CD4-positive, alpha-beta T cell (primary cell): Measurements from ENCODE around the gene RUNX3. TPM values are rescaled to one million over a fixed set of nuclear protein-coding genes. Genes with fewer than 3 reads are reported as not detected.
A peak's percentile ranks its signal among the peaks of the same experiment; 100 is the strongest.

Source experiments
- ATAC-seq: fragments of 200-7000 bp; cut with Tn5 transposase; one replicate; pipeline ENCODE4 v1.10.0; 2022; ENCODE audit warnings: mild to moderate bottlenecking; ENCODE audit not compliant: poor library complexity
- CTCF ChIA-PET: fragments of 350-600 bp; sonication (Branson Sonifier 250); formaldehyde crosslinking; loops from one replicate; lab custom pipeline; 2021; ENCODE audit warnings: antibody characterized with exemption, inconsistent platforms; lab: Charles Lee
- POLR2A ChIA-PET: fragments of 350-600 bp; sonication (Branson Sonifier 250); formaldehyde crosslinking; loops from one replicate; lab custom pipeline; 2021; ENCODE audit warnings: antibody characterized with exemption, inconsistent platforms; lab: Charles Lee
- DNase-seq, 14 experiments: peaks; one replicate each; pipeline ENCODE4 v3.0.0-alpha.2; 2013 to 2020; ENCODE audit warnings: mixed read lengths in 2 of 14
- H3K27ac ChIP-seq, 2 donors: one replicate each; pipeline versions ENCODE4 v1.5.1 to v1.7.0; 2013; ENCODE audit warnings: low read length in 2 of 2, low read depth in 1 of 2, mild to moderate bottlenecking in 1 of 2
- H3K27me3 ChIP-seq, 2 experiments: 1 replicate in 1 of 2; 2 replicates in 1 of 2; pipeline versions ENCODE4 v1.6.1 to v1.7.0; 2013; ENCODE audit warnings: low read length in 2 of 2, control low read depth in 1 of 2, mild to moderate bottlenecking in 1 of 2, moderate library complexity in 1 of 2; ENCODE audit not compliant: insufficient read depth in 2 of 2, control insufficient read depth in 1 of 2
- H3K36me3 ChIP-seq: one replicate; pipeline ENCODE4 v1.6.1; 2013; ENCODE audit warnings: low read length, control low read depth; ENCODE audit not compliant: insufficient read depth
- H3K4me1 ChIP-seq: one replicate; pipeline ENCODE4 v1.6.1; 2013; ENCODE audit warnings: low read length, control low read depth; ENCODE audit not compliant: insufficient read depth
- H3K4me3 ChIP-seq: one replicate; pipeline ENCODE4 v1.5.1; 2013; ENCODE audit warnings: mild to moderate bottlenecking, low read length, moderate library complexity
- H3K9me3 ChIP-seq, 2 experiments: 1 replicate in 1 of 2; 2 replicates in 1 of 2; pipeline versions ENCODE4 v1.6.1 to v1.7.0; 2013; ENCODE audit warnings: low read length in 2 of 2, mild to moderate bottlenecking in 2 of 2, control low read depth in 1 of 2, moderate library complexity in 1 of 2; ENCODE audit not compliant: control insufficient read depth in 1 of 2, insufficient read depth in 1 of 2
- H3K27ac Mint-ChIP-seq: one replicate; pipeline ENCODE4 v1.8.0; 2020; ENCODE audit warnings: mixed read lengths
- H3K27me3 Mint-ChIP-seq: one replicate; pipeline ENCODE4 v1.8.0; 2021; ENCODE audit warnings: mixed read lengths
- H3K36me3 Mint-ChIP-seq: one replicate; pipeline ENCODE4 v1.8.0; 2021; ENCODE audit warnings: low read depth, mixed read lengths
- H3K4me1 Mint-ChIP-seq: one replicate; pipeline ENCODE4 v1.8.0; 2021; ENCODE audit warnings: low read depth, mixed read lengths
- H3K4me3 Mint-ChIP-seq: one replicate; pipeline ENCODE4 v1.8.0; 2020; ENCODE audit warnings: mild to moderate bottlenecking, mixed read lengths
- H3K9me3 Mint-ChIP-seq: one replicate; pipeline ENCODE4 v1.8.0; 2020; ENCODE audit warnings: mixed read lengths
- CTCF ChIP-seq: fragments of 200-600 bp; IDR thresholded peaks from one replicate; pipeline ENCODE4 v1.8.0; 2022; ENCODE audit warnings: antibody characterized with exemption, mild to moderate bottlenecking
- intact Hi-C, 2 experiments: fragments of 100-400 bp; cut with DNase I in 1 of 2; cut with micrococcal nuclease in 1 of 2; formaldehyde crosslinking; loops; one replicate each; pipeline versions ENCODE4 v1.15.1 to v1.9.0; 2023 to 2025; cut with DNase I, micrococcal nuclease
- total RNA-seq, 174 experiments: library from RNA in 2 of 174; stranded (reverse) in 2 of 174; gene quantifications; one replicate each; pipeline ENCODE4 v1.2.3 and lab custom pipeline; 2021 to 2026

The RUNX3 gene
- total RNA-seq, 2 experiments from 2014 or later = 202 to 209 TPM

DNA sequence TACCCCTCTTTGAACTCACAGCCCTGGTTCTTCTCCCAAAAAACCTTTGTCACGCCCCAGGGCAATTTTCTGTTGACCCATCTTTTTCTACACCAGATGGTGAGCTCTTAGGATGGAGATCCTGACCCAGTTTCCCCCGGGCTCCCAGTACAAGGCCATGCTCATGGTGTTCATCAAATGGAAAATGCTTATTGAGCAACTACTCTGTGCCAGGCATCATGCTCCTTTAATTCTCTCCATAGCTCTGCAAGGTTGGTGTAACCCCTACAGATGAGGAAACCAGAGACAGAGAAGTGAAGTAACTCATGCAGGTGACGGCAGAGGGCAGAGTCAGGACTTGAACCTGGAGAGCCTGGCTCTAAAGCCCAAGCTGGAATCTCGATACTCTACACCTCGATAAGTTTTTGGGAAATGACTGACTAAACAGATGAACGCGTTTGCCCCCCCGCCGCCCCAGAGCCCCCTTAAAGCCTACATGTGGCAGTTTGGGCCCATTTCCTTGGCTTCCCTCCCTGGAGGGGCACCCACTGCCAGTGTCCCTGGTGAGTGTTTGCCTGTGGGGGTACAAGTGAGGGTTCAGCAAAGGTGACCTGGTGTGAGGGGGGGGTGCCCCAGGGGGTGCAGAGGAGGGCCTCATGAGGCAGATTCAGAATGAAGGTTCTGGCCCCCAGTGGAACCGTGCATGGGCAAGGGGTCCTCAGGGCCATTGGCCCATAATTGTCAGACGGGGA, 30.2 kb upstream of the RUNX3 start:
- ATAC-seq = no peak

DNA sequence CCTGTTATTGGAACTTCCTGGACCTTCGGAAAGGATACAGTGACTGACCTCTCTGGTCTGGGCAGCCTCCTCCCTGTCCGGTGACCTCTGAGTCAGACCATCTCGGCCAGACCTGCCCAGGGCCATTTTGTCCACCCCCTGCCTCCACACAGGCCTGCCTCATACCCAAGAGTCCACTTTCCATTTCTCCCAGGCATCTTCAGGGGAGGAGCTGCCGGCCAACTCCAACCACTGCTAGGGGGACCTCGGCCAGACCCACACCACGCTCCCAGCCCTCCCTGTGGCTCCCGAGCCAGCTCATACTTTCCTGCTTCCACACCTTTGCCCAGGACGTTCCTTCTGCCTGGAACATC, 29.5 kb upstream of the RUNX3 start:
- ChIA-PET CTCF (no interaction called here), POLR2A (no interaction called here)
- Mint-ChIP-seq H3K9me3 (no peaks in the 10 kb centered on the region), H3K36me3 (no peaks in the 10 kb centered on the region), H3K4me3 (no peak overlapping the region), H3K27ac (no peak overlapping the region), H3K27me3 (no peaks in the 10 kb centered on the region), H3K4me1 (peaks cover 61% of the 10 kb centered on the region)
- intact Hi-C loops = no loop called here
- no peaks in the 10 kb centered on the region for H3K9me3 ChIP-seq
- no peak for ATAC-seq
- DNase-seq = no peak
- H3K36me3 ChIP-seq = no peaks in the 10 kb centered on the region
- H3K4me3 ChIP-seq = no peak overlapping the region
- no peak for TF ChIP-seq CTCF
- H3K27ac ChIP-seq = no peak overlapping the region
- H3K4me1 ChIP-seq = peaks cover 90% of the 10 kb centered on the region
- no peaks in the 10 kb centered on the region for H3K27me3 ChIP-seq

More for the DNA sequence above, 30.2 kb upstream of the RUNX3 start:
- Mint-ChIP-seq H3K4me3 (no peak overlapping the region), H3K4me1 (peaks cover 61% of the 10 kb centered on the region), H3K27me3 (no peaks in the 10 kb centered on the region), H3K36me3 (no peaks in the 10 kb centered on the region), H3K27ac (peak overlapping the region; percentile 20), H3K9me3 (no peaks in the 10 kb centered on the region)
- H3K36me3 ChIP-seq = no peaks in the 10 kb centered on the region
- H3K4me1 ChIP-seq = peaks cover 90% of the 10 kb centered on the region
- no peak overlapping the region for H3K4me3 ChIP-seq
- H3K27me3 ChIP-seq = no peaks in the 10 kb centered on the region
- intact Hi-C loops = loop anchor here in 1 of 2 experiments (5.0 kb wide), 1 partner anchor 142 kb away; no protein-coding TSS in a partner anchor
- CTCF ChIA-PET = no interaction called here
- POLR2A ChIA-PET = no interaction called here
- no peak for DNase-seq
- no peak overlapping the region for H3K27ac ChIP-seq
- no peak for TF ChIP-seq CTCF
- no peaks in the 10 kb centered on the region for H3K9me3 ChIP-seq

GRCh38 chr1:24958766-24959622, 28.9 kb upstream of the RUNX3 start:
- Histone ChIP-seq H3K4me1 (peaks cover 90% of the 10 kb centered on the region), H3K36me3 (no peaks in the 10 kb centered on the region), H3K27me3 (no peaks in the 10 kb centered on the region), H3K9me3 (no peaks in the 10 kb centered on the region), H3K27ac (no peak overlapping the region), H3K4me3 (no peak overlapping the region)
- DNase-seq (no peak), ATAC-seq (no peak)
- Mint-ChIP-seq H3K27ac (no peak overlapping the region), H3K4me3 (no peak overlapping the region), H3K27me3 (no peaks in the 10 kb centered on the region), H3K36me3 (no peaks in the 10 kb centered on the region), H3K9me3 (no peaks in the 10 kb centered on the region), H3K4me1 (peaks cover 64% of the 10 kb centered on the region)
- ChIA-PET CTCF (no interaction called here), POLR2A (no interaction called here)
- no peak for TF ChIP-seq CTCF
- intact Hi-C loops = no loop called here
